IMR-90 (cell line): ENCODE data around the gene CCDC9. TPM values are rescaled to one million over a fixed set of nuclear protein-coding genes. Genes with fewer than 3 reads are reported as not detected.

ENCODE experiments used
- ATAC-seq: fragments of 200-7000 bp; cut with Tn5 transposase; 2 replicates; pipeline ENCODE4 v1.9.1; 2020; ENCODE audit warnings: low read depth, mild to moderate bottlenecking, moderate library complexity
- BruUV-seq: library from RNA; stranded (reverse); fragments of 400-500 nt; replicated peaks from 2 replicates; lab custom pipeline; 2021; lab: Mats Ljungman, UMichigan
- CTCF ChIA-PET: fragments of 300-600 bp; formaldehyde crosslinking; extraction: SDS; loops from one replicate; lab custom pipeline; 2021; ENCODE audit warnings: antibody characterized with exemption; lab: Yijun Ruan, JAX
- POLR2A ChIA-PET: fragments of 300-600 bp; sonication (Branson Sonifier 250); formaldehyde crosslinking; loops from one replicate; lab custom pipeline; 2022; ENCODE audit warnings: antibody characterized with exemption; ENCODE audit not compliant: unreplicated experiment; lab: Charles Lee
- DNase-seq: peaks from one replicate; pipeline ENCODE4 v3.0.0; 2013
- H2AFZ ChIP-seq: replicated peaks from 2 replicates; pipeline ENCODE3; 2013; ENCODE audit warnings: low read length, mild to moderate bottlenecking; ENCODE audit not compliant: poor library complexity
- H2AK5ac ChIP-seq: 2 replicates; pipeline ENCODE4 v1.6.1; 2013; ENCODE audit warnings: low read depth, low read length, inconsistent platforms
- H2AK9ac ChIP-seq: replicated peaks from 2 replicates; pipeline ENCODE3; 2013; ENCODE audit warnings: mild to moderate bottlenecking, low read depth, low read length, moderate library complexity; ENCODE audit not compliant: poor library complexity
- H2BK120ac ChIP-seq: 2 replicates; pipeline ENCODE4 v1.6.1; 2013; ENCODE audit warnings: low read depth, low read length, inconsistent platforms
- H2BK15ac ChIP-seq: 3 replicates; pipeline ENCODE4 v1.6.1; 2013; ENCODE audit warnings: low read depth, low read length, inconsistent platforms
- H2BK20ac ChIP-seq: 2 replicates; pipeline ENCODE4 v1.6.1; 2013; ENCODE audit warnings: low read depth, mild to moderate bottlenecking, inconsistent platforms, low read length, moderate library complexity
- H2BK5ac ChIP-seq: 2 replicates; pipeline ENCODE4 v1.6.1; 2013; ENCODE audit warnings: mild to moderate bottlenecking, low read depth, low read length, inconsistent platforms; ENCODE audit not compliant: poor library complexity, severe bottlenecking
- H3K14ac ChIP-seq: replicated peaks from 2 replicates; pipeline ENCODE4 v1.6.1; 2013; ENCODE audit warnings: low read depth, low read length, inconsistent platforms
- H3K18ac ChIP-seq: 2 replicates; pipeline ENCODE4 v1.6.1; 2013; ENCODE audit warnings: low read depth, low read length, control low read depth
- H3K23ac ChIP-seq: 2 replicates; pipeline ENCODE4 v1.6.1; 2013; ENCODE audit warnings: low read depth, low read length, inconsistent platforms
- H3K27ac ChIP-seq: 2 replicates; pipeline ENCODE4 v1.5.1; 2013; ENCODE audit warnings: mild to moderate bottlenecking, control low read depth, low read length; ENCODE audit not compliant: insufficient read depth
- H3K27me3 ChIP-seq: 2 replicates; pipeline ENCODE4 v1.6.1; 2013; ENCODE audit warnings: low read length; ENCODE audit not compliant: control insufficient read depth, insufficient read depth
- H3K36me3 ChIP-seq: 2 replicates; pipeline ENCODE4 v1.6.1; 2013; ENCODE audit warnings: low read length, mixed read lengths; ENCODE audit not compliant: control insufficient read depth, insufficient read depth
- H3K4ac ChIP-seq: 2 replicates; pipeline ENCODE4 v1.6.1; 2013; ENCODE audit warnings: low read depth, low read length, inconsistent platforms
- H3K4me1 ChIP-seq: 2 replicates; pipeline ENCODE4 v1.6.1; 2013; ENCODE audit warnings: low read length, mixed read lengths; ENCODE audit not compliant: control insufficient read depth, insufficient read depth
- H3K4me2 ChIP-seq: 2 replicates; pipeline ENCODE4 v1.6.1; 2013; ENCODE audit warnings: low read depth, mild to moderate bottlenecking, control low read depth, low read length, moderate library complexity
- H3K4me3 ChIP-seq: 2 replicates; pipeline ENCODE4 v1.5.1; 2013; ENCODE audit warnings: low read depth, mild to moderate bottlenecking, control low read depth, low read length, moderate library complexity; ENCODE audit not compliant: insufficient read depth
- H3K56ac ChIP-seq: 2 replicates; pipeline ENCODE4 v1.6.1; 2013; ENCODE audit warnings: low read length, inconsistent platforms; ENCODE audit not compliant: insufficient read depth; ENCODE audit errors: extremely low read depth
- H3K79me1 ChIP-seq, 2 experiments: 2 replicates each; pipeline ENCODE4 v1.6.1; 2013; ENCODE audit warnings: low read length in 2 of 2, inconsistent platforms in 1 of 2, low read depth in 1 of 2
- H3K9ac ChIP-seq: 2 replicates; pipeline ENCODE4 v1.6.1; 2013; ENCODE audit warnings: low read depth, low read length, control low read depth
- H3K9me1 ChIP-seq: 2 replicates; pipeline ENCODE4 v1.6.1; 2013; ENCODE audit warnings: low read length, inconsistent platforms; ENCODE audit not compliant: insufficient read depth
- H3K9me3 ChIP-seq: 2 replicates; pipeline ENCODE4 v1.6.1; 2013; ENCODE audit warnings: low read length; ENCODE audit not compliant: control insufficient read depth, insufficient read depth
- H4K20me1 ChIP-seq: 2 replicates; pipeline ENCODE4 v1.6.1; 2013; ENCODE audit warnings: low read length, inconsistent platforms; ENCODE audit not compliant: insufficient read depth
- H4K5ac ChIP-seq: 2 replicates; pipeline ENCODE4 v1.6.1; 2013; ENCODE audit warnings: mild to moderate bottlenecking, low read depth, low read length, control low read depth
- H4K8ac ChIP-seq, 2 experiments: 2 replicates each; pipeline ENCODE4 v1.6.1; 2013; ENCODE audit warnings: low read depth in 2 of 2, low read length in 2 of 2, control low read depth in 1 of 2, inconsistent platforms in 1 of 2
- H4K91ac ChIP-seq: 2 replicates; pipeline ENCODE4 v1.6.1; 2013; ENCODE audit warnings: low read depth, low read length, inconsistent platforms; ENCODE audit not compliant: insufficient read depth
- MAFK ChIP-seq: IDR thresholded peaks from 2 replicates; pipeline ENCODE4 v1.6.1; 2012; ENCODE audit warnings: low read depth, low read length, improper control_type of control experiment
- MAZ ChIP-seq: IDR thresholded peaks from 2 replicates; pipeline ENCODE4 v1.6.1; 2012; ENCODE audit warnings: low read depth, mild to moderate bottlenecking, low read length, improper control_type of control experiment, moderate library complexity, borderline replicate concordance
- WGBS, 2 experiments: methylation state at CpG; one replicate each; pipeline versions ENCODE4 v1.1.5 to v1.1.7; 2013; ENCODE audit warnings: missing lambda C conversion rate in 2 of 2; ENCODE audit not compliant: insufficient read length in 1 of 2; ENCODE audit errors: extremely low coverage in 2 of 2; 5-methylcytosine and 5-hydroxymethylcytosine counted together
- dilution Hi-C: fragments of 300-500 bp; cut with HindIII; formaldehyde crosslinking; loops from one replicate; pipeline ENCODE4 v1.14.3; 2018; ENCODE audit warnings: low sequenced_read_pairs; ENCODE audit not compliant: unreplicated experiment
- in situ Hi-C: fragments of 300-500 bp; cut with MboI; formaldehyde crosslinking; loops from 3 replicates; pipeline ENCODE4 v1.14.3; 2019; ENCODE audit warnings: low sequenced_read_pairs, inconsistent platforms, mixed read lengths
- intact Hi-C: fragments of 100-400 bp; cut with micrococcal nuclease; formaldehyde crosslinking; loops from 2 replicates; pipeline ENCODE4 v1.10.0; 2022
- polyA plus RNA-seq, 3 experiments: library from polyadenylated mRNA; depleted of rRNA; stranded (reverse); fragments of >200 nt; gene quantifications; 2 replicates each; pipeline ENCODE4 v1.2.3, GENCODE V29; 2012; ENCODE audit warnings: low replicate concordance in 1 of 3
- total RNA-seq: library from RNA; depleted of rRNA; stranded (reverse); fragments of >200 nt; gene quantifications from 2 replicates; pipeline ENCODE4 v1.2.3, GENCODE V29; 2012
- TF ChIP-seq, protein P1 (sequence below): conservative IDR thresholded peaks from 2 replicates; pipeline ENCODE4 v1.5.1; 2012; ENCODE audit warnings: mild to moderate bottlenecking, low read depth, low read length, improper control_type of control experiment

CCDC9 gene
- total and polyA plus RNA-seq, 2 of the 4 experiments (the other 2 are of a cell fraction) = 2.9 to 8.6 TPM

GRCh38 chr19:47253970-47254369 is 2.4 kb upstream of the CCDC9 start:
- Histone ChIP-seq H3K79me1 (peaks cover 21 to 31% of the 10 kb centered on the region in 2 experiments), H3K14ac (peak overlapping the region; percentile 87), H4K20me1 (peaks cover 8% of the 10 kb centered on the region; the same call in 1 of the 2 replicates), H3K18ac (peak overlapping the region; percentile 31), H3K9me3 (no peaks in the 10 kb centered on the region), H2BK120ac (peak overlapping the region; percentile 92), H2BK20ac (peak overlapping the region; percentile 83), H4K5ac (peak overlapping the region; percentile 69), H3K36me3 (peaks cover 5% of the 10 kb centered on the region; the same call in 1 of the 2 replicates), H2BK5ac (peak overlapping the region; percentile 96), H2AFZ (peak overlapping the region; percentile 64), H4K8ac (peak overlapping the region; percentile 19 to 79; a peak in 3 of 4 replicates), H2BK15ac (peak overlapping the region; percentile 98; the same call in 2 of the 3 replicates), H3K4me1 (peaks cover 20% of the 10 kb centered on the region), H3K9ac (peak overlapping the region; percentile 11; the same call in 1 of the 2 replicates), H3K4ac (peak overlapping the region; percentile 78), H3K4me3 (no peak overlapping the region), H3K23ac (peak overlapping the region; percentile 49; the same call in 1 of the 2 replicates), H3K4me2 (peak overlapping the region; percentile 73), H3K27me3 (no peaks in the 10 kb centered on the region), H3K9me1 (peaks cover 19% of the 10 kb centered on the region), H4K91ac (peak overlapping the region; percentile 87), H2AK5ac (peak overlapping the region; percentile 98), H3K56ac (peak overlapping the region; percentile 21; the same call in 1 of the 2 replicates), H2AK9ac (peak overlapping the region; percentile 81), H3K27ac (peak overlapping the region; percentile 87)
- DNase-seq (no peak), ATAC-seq (no peak)
- BruUV-seq = no TSS peak
- TF ChIP-seq, protein P1, sequence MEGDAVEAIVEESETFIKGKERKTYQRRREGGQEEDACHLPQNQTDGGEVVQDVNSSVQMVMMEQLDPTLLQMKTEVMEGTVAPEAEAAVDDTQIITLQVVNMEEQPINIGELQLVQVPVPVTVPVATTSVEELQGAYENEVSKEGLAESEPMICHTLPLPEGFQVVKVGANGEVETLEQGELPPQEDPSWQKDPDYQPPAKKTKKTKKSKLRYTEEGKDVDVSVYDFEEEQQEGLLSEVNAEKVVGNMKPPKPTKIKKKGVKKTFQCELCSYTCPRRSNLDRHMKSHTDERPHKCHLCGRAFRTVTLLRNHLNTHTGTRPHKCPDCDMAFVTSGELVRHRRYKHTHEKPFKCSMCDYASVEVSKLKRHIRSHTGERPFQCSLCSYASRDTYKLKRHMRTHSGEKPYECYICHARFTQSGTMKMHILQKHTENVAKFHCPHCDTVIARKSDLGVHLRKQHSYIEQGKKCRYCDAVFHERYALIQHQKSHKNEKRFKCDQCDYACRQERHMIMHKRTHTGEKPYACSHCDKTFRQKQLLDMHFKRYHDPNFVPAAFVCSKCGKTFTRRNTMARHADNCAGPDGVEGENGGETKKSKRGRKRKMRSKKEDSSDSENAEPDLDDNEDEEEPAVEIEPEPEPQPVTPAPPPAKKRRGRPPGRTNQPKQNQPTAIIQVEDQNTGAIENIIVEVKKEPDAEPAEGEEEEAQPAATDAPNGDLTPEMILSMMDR = no peak
- no peak for TF ChIP-seq MAZ
- no peak for TF ChIP-seq MAFK
- intact Hi-C loops = no loop called here
- in situ Hi-C loops = no loop called here
- WGBS, 2 experiments = no CpG with 5 or more reads among the region's 5 CpGs
- ChIA-PET CTCF (interaction anchor here (2.0 kb wide), 1 partner anchor 10 kb away, joined by 11 read pairs; no protein-coding TSS in a partner anchor), POLR2A (no interaction called here)
- dilution Hi-C loops = no loop called here
